HepG2 (cell line): ENCODE measurements around the gene EXTL1. TPM values are rescaled to one million over a fixed set of nuclear protein-coding genes. Genes with fewer than 3 reads are reported as not detected.

Source experiments
- FOSL2 ChIP-seq: sonication (generic); formaldehyde crosslinking; IDR thresholded peaks from 2 replicates; pipeline ENCODE4 v1.4.0; 2020; ENCODE audit warnings: missing genetic modification reagents
- HCFC1 ChIP-seq: fragments of 150-350 bp; IDR thresholded peaks from 2 replicates; pipeline ENCODE4 v1.6.1; 2014; ENCODE audit warnings: low read depth, low read length
- KLF15 ChIP-seq: sonication (generic); formaldehyde crosslinking; IDR thresholded peaks from 2 replicates; pipeline ENCODE4 v1.8.1; 2023; ENCODE audit warnings: borderline replicate concordance, mild to moderate bottlenecking, inconsistent platforms, missing genetic modification reagents, mixed read lengths
- PLRG1 ChIP-seq: fragments of 450-650 bp; conservative IDR thresholded peaks from 2 replicates; pipeline ENCODE4 v1.6.1; 2016
- SMAD9 ChIP-seq: sonication (generic); formaldehyde crosslinking; IDR thresholded peaks from 2 replicates; pipeline ENCODE4 v1.5.1; 2020; ENCODE audit warnings: mild to moderate bottlenecking, missing genetic modification reagents
- ZBTB7A ChIP-seq: sonication (generic); formaldehyde crosslinking; IDR thresholded peaks from 2 replicates; pipeline ENCODE4 v1.8.0; 2022; ENCODE audit warnings: mild to moderate bottlenecking, missing genetic modification reagents
- ZMYM2 ChIP-seq: sonication (generic); formaldehyde crosslinking; IDR thresholded peaks from 2 replicates; pipeline ENCODE4 v1.8.0; 2022; ENCODE audit warnings: mild to moderate bottlenecking, missing genetic modification reagents
- ZMYM3 ChIP-seq: sonication (generic); formaldehyde crosslinking; IDR thresholded peaks from 2 replicates; pipeline ENCODE4 v1.5.1; 2020; ENCODE audit warnings: mild to moderate bottlenecking, missing genetic modification reagents
- ZNF567 ChIP-seq: sonication (generic); formaldehyde crosslinking; IDR thresholded peaks from 2 replicates; pipeline ENCODE4 v1.8.1; 2023; ENCODE audit warnings: mild to moderate bottlenecking, missing genetic modification reagents, borderline replicate concordance
- ZNF629 ChIP-seq: sonication (generic); formaldehyde crosslinking; conservative IDR thresholded peaks from 2 replicates; pipeline ENCODE4 v1.5.0; 2020; ENCODE audit warnings: missing genetic modification reagents
- ZNF83 ChIP-seq: sonication (generic); formaldehyde crosslinking; IDR thresholded peaks from 2 replicates; pipeline ENCODE4 v1.4.0; 2020; ENCODE audit warnings: missing genetic modification reagents, mild to moderate bottlenecking, borderline replicate concordance
- ZSCAN21 ChIP-seq: sonication (generic); formaldehyde crosslinking; IDR thresholded peaks from 2 replicates; pipeline ENCODE4 v1.8.0; 2022; ENCODE audit warnings: mild to moderate bottlenecking, missing genetic modification reagents, moderate library complexity, borderline replicate concordance
- polyA plus RNA-seq, 8 experiments: library from polyadenylated mRNA; depleted of rRNA in 3 of 8; stranded (reverse) in 7 of 8; unstranded in 1 of 8; fragments of >200 nt; fragmentation: Illumina TruSeq in 4 of 8; extraction: Trizol in 4 of 8; gene quantifications; 2 replicates each; pipeline versions ENCODE4 v1.2.1 to v1.2.3, GENCODE V29; 2011 to 2016; ENCODE audit warnings: low read depth in 4 of 8, missing spikeins in 1 of 8, mixed read lengths in 1 of 8; ENCODE audit not compliant: insufficient read depth in 1 of 8
- total RNA-seq, 5 experiments: library from RNA; depleted of rRNA; stranded (reverse); fragments of >200 nt; fragmentation: Illumina TruSeq; extraction: Trizol; gene quantifications; 2 replicates each; pipeline ENCODE4 v1.2.3, GENCODE V29; 2016; ENCODE audit warnings: low read depth in 1 of 5
- TF ChIP-seq, protein P1 (sequence below): sonication (generic); formaldehyde crosslinking; IDR thresholded peaks from 2 replicates; pipeline ENCODE4 v1.4.0; 2020; ENCODE audit warnings: mild to moderate bottlenecking, missing genetic modification reagents, borderline replicate concordance
- TF ChIP-seq, protein P2 (sequence below): sonication (generic); formaldehyde crosslinking; IDR thresholded peaks from 2 replicates; pipeline ENCODE4; 2020; ENCODE audit warnings: missing genetic modification reagents, mild to moderate bottlenecking, borderline replicate concordance
- TF ChIP-seq, protein P3 (sequence below): IDR thresholded peaks from 2 replicates; pipeline ENCODE4 v1.6.1; 2016; ENCODE audit warnings: low read depth, control low read depth
- TF ChIP-seq, protein P4 (sequence below): sonication (generic); formaldehyde crosslinking; IDR thresholded peaks from 2 replicates; pipeline ENCODE4 v1.4.0; 2020; ENCODE audit warnings: missing genetic modification reagents, mild to moderate bottlenecking, borderline replicate concordance
- TF ChIP-seq, protein P5 (sequence below): sonication (generic); formaldehyde crosslinking; IDR thresholded peaks from 2 replicates; pipeline ENCODE4 v1.9.0; 2022; ENCODE audit warnings: low read depth, missing genetic modification reagents

The EXTL1 gene
- total and polyA plus RNA-seq, 2 of the 13 experiments (the other 11 are each of a cell fraction or from before 2014, with no cell fraction given) = 0.35 to 1.0 TPM

DNA sequence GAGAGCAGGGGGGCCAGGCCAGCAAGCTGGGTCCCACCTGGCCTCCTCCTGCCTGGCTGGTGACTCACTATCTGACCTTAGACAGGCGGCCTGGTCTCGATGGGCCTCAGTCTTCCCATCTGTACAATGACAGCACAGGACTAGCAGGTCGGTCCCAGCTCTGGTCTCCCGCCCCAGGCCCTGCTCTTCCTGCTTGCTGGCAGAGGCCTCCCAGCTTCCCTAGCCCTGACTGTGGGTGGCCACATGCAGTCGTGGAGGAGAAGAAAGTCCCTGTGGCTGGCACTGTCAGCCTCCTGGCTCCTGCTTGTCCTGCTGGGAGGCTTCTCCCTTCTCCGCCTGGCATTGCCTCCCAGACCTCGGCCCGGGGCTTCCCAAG lies 817 bp downstream of the EXTL1 start (continued):
- TF ChIP-seq, protein P1, sequence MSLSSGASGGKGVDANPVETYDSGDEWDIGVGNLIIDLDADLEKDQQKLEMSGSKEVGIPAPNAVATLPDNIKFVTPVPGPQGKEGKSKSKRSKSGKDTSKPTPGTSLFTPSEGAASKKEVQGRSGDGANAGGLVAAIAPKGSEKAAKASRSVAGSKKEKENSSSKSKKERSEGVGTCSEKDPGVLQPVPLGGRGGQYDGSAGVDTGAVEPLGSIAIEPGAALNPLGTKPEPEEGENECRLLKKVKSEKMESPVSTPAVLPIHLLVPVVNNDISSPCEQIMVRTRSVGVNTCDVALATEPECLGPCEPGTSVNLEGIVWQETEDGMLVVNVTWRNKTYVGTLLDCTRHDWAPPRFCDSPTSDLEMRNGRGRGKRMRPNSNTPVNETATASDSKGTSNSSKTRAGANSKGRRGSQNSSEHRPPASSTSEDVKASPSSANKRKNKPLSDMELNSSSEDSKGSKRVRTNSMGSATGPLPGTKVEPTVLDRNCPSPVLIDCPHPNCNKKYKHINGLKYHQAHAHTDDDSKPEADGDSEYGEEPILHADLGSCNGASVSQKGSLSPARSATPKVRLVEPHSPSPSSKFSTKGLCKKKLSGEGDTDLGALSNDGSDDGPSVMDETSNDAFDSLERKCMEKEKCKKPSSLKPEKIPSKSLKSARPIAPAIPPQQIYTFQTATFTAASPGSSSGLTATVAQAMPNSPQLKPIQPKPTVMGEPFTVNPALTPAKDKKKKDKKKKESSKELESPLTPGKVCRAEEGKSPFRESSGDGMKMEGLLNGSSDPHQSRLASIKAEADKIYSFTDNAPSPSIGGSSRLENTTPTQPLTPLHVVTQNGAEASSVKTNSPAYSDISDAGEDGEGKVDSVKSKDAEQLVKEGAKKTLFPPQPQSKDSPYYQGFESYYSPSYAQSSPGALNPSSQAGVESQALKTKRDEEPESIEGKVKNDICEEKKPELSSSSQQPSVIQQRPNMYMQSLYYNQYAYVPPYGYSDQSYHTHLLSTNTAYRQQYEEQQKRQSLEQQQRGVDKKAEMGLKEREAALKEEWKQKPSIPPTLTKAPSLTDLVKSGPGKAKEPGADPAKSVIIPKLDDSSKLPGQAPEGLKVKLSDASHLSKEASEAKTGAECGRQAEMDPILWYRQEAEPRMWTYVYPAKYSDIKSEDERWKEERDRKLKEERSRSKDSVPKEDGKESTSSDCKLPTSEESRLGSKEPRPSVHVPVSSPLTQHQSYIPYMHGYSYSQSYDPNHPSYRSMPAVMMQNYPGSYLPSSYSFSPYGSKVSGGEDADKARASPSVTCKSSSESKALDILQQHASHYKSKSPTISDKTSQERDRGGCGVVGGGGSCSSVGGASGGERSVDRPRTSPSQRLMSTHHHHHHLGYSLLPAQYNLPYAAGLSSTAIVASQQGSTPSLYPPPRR (CRISPR knock-in tag) = 0 out of 2 replicates have a peak, but pooled peaks have one; percentile 10
- TF ChIP-seq ZNF83 (0 out of 2 replicates have a peak, but pooled peaks have one; percentile 53), ZBTB7A (CRISPR knock-in tag) (peak; percentile 18; the same call in 1 of the 2 replicates), ZMYM3 (CRISPR knock-in tag) (peak; percentile 99), ZSCAN21 (CRISPR knock-in tag) (0 out of 2 replicates have a peak, but pooled peaks have one; percentile 42), ZMYM2 (CRISPR knock-in tag) (peak; percentile 61; the same call in 1 of the 2 replicates), KLF15 (no peak), ZNF629 (CRISPR knock-in tag) (peak; percentile 99), PLRG1 (no peak), SMAD9 (no peak), ZNF567 (0 out of 2 replicates have a peak, but pooled peaks have one; percentile 50), HCFC1 (no peak), FOSL2 (peak; percentile 70)
- TF ChIP-seq, protein P2, sequence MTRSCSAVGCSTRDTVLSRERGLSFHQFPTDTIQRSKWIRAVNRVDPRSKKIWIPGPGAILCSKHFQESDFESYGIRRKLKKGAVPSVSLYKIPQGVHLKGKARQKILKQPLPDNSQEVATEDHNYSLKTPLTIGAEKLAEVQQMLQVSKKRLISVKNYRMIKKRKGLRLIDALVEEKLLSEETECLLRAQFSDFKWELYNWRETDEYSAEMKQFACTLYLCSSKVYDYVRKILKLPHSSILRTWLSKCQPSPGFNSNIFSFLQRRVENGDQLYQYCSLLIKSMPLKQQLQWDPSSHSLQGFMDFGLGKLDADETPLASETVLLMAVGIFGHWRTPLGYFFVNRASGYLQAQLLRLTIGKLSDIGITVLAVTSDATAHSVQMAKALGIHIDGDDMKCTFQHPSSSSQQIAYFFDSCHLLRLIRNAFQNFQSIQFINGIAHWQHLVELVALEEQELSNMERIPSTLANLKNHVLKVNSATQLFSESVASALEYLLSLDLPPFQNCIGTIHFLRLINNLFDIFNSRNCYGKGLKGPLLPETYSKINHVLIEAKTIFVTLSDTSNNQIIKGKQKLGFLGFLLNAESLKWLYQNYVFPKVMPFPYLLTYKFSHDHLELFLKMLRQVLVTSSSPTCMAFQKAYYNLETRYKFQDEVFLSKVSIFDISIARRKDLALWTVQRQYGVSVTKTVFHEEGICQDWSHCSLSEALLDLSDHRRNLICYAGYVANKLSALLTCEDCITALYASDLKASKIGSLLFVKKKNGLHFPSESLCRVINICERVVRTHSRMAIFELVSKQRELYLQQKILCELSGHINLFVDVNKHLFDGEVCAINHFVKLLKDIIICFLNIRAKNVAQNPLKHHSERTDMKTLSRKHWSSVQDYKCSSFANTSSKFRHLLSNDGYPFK (CRISPR knock-in tag) = 0 out of 2 replicates have a peak, but pooled peaks have one; percentile 4
- TF ChIP-seq, protein P3, sequence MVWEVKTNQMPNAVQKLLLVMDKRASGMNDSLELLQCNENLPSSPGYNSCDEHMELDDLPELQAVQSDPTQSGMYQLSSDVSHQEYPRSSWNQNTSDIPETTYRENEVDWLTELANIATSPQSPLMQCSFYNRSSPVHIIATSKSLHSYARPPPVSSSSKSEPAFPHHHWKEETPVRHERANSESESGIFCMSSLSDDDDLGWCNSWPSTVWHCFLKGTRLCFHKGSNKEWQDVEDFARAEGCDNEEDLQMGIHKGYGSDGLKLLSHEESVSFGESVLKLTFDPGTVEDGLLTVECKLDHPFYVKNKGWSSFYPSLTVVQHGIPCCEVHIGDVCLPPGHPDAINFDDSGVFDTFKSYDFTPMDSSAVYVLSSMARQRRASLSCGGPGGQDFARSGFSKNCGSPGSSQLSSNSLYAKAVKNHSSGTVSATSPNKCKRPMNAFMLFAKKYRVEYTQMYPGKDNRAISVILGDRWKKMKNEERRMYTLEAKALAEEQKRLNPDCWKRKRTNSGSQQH (CRISPR knock-in tag) = no peak
- TF ChIP-seq, protein P4, sequence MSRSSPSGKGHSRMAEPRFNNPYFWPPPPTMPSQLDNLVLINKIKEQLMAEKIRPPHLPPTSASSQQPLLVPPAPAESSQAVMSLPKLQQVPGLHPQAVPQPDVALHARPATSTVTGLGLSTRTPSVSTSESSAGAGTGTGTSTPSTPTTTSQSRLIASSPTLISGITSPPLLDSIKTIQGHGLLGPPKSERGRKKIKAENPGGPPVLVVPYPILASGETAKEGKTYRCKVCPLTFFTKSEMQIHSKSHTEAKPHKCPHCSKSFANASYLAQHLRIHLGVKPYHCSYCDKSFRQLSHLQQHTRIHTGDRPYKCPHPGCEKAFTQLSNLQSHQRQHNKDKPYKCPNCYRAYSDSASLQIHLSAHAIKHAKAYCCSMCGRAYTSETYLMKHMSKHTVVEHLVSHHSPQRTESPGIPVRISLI (CRISPR knock-in tag) = no peak
- TF ChIP-seq, protein P5, sequence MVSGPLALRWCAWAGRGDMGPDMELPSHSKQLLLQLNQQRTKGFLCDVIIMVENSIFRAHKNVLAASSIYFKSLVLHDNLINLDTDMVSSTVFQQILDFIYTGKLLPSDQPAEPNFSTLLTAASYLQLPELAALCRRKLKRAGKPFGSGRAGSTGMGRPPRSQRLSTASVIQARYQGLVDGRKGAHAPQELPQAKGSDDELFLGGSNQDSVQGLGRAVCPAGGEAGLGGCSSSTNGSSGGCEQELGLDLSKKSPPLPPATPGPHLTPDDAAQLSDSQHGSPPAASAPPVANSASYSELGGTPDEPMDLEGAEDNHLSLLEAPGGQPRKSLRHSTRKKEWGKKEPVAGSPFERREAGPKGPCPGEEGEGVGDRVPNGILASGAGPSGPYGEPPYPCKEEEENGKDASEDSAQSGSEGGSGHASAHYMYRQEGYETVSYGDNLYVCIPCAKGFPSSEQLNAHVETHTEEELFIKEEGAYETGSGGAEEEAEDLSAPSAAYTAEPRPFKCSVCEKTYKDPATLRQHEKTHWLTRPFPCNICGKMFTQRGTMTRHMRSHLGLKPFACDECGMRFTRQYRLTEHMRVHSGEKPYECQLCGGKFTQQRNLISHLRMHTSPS = peak; percentile 5; the same call in 1 of the 2 replicates
